Measurements from ENCODE around the gene MCCC2. TPM values are rescaled to one million over a fixed set of nuclear protein-coding genes. Genes with fewer than 3 reads are reported as not detected.
A peak's percentile ranks its signal among the peaks of the same experiment; 100 is the strongest.
"Not testable (repeated sequence)": the region's sequence is repeated elsewhere in the genome, so short reads cannot be mapped to it uniquely, and the experiment has no call there.

The MCCC2 gene
- total RNA-seq, 1 experiment from 2014 or later: 113 TPM

DNA sequence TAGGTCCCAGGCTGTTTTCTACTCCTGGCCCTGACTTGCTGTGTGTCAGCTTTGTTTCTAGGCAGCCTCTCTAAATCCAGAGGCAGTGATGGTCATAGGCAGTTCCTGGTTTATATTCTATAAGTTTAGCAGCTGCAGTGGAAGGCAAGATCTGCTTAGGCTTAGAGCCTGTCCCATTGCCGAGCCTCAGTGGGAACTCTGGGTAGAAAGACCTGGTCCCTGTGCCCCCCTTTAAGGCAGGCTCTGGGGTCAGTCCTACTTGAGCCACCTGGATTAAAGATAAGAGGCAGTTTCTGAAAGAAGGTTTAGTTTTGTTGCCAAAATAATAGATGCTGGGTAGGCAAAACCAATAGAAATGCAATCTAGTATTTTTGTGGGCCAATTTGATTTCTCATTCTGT, 13.6 kb downstream of the MCCC2 start:
- Mint-ChIP-seq H3K4me1 (ENCODE audit: low read depth, unreplicated experiment) (no peaks in the 10 kb centered on the region), H3K27me3 (ENCODE audit: insufficient read depth, unreplicated experiment) (no peaks in the 10 kb centered on the region), H3K9me3 (ENCODE audit: unreplicated experiment) (no peaks in the 10 kb centered on the region), H3K36me3 (ENCODE audit: insufficient read depth, unreplicated experiment) (peaks cover 79% of the 10 kb centered on the region), H3K4me3 (ENCODE audit: unreplicated experiment) (no peak overlapping the region), H3K27ac (ENCODE audit: unreplicated experiment) (no peak overlapping the region)
- ChIA-PET POLR2A (interaction anchor here (1.1 kb wide), 1 partner anchor 13 kb away, joined by 5 read pairs; the partner anchor contains the start of gene MCCC2), CTCF (interaction anchor here (0.5 to 1.7 kb wide), 8 partner anchors 11 to 125 kb away, joined by 3 to 15 read pairs (median 3); partner anchors contain the start of gene MCCC2)
- BruUV-seq (replicated peaks): no TSS peak
- Histone ChIP-seq H3K4me3 (ENCODE audit: low read depth, low read length) (no peak overlapping the region), H3K36me3 (ENCODE audit: control insufficient read depth, insufficient read depth, low read length) (peaks cover 2% of the 10 kb centered on the region; the same call in 1 of the 2 replicates), H3K9me3 (no peaks in the 10 kb centered on the region), H3K27me3 (replicated peaks; ENCODE audit: control insufficient read depth, insufficient read depth, low read length) (no peaks in the 10 kb centered on the region), H3K4me1 (no peaks in the 10 kb centered on the region; the same call in 1 of the 2 replicates)
- DNase-seq: no peak
- TF ChIP-seq, protein P1, sequence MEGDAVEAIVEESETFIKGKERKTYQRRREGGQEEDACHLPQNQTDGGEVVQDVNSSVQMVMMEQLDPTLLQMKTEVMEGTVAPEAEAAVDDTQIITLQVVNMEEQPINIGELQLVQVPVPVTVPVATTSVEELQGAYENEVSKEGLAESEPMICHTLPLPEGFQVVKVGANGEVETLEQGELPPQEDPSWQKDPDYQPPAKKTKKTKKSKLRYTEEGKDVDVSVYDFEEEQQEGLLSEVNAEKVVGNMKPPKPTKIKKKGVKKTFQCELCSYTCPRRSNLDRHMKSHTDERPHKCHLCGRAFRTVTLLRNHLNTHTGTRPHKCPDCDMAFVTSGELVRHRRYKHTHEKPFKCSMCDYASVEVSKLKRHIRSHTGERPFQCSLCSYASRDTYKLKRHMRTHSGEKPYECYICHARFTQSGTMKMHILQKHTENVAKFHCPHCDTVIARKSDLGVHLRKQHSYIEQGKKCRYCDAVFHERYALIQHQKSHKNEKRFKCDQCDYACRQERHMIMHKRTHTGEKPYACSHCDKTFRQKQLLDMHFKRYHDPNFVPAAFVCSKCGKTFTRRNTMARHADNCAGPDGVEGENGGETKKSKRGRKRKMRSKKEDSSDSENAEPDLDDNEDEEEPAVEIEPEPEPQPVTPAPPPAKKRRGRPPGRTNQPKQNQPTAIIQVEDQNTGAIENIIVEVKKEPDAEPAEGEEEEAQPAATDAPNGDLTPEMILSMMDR (IDR thresholded peaks at IDR 0.05; ENCODE audit: insufficient read depth in 1 of 2, low read depth in 1 of 2, low read length in 1 of 2, severe bottlenecking in 1 of 2, unreplicated experiment in 1 of 2): no peak
- intact Hi-C loops (cut with micrococcal nuclease; ENCODE audit: unreplicated experiment): loop anchor here (1.0 kb wide), 2 partner anchors 13 to 27 kb away; partner anchors contain the start of gene MCCC2

DNA sequence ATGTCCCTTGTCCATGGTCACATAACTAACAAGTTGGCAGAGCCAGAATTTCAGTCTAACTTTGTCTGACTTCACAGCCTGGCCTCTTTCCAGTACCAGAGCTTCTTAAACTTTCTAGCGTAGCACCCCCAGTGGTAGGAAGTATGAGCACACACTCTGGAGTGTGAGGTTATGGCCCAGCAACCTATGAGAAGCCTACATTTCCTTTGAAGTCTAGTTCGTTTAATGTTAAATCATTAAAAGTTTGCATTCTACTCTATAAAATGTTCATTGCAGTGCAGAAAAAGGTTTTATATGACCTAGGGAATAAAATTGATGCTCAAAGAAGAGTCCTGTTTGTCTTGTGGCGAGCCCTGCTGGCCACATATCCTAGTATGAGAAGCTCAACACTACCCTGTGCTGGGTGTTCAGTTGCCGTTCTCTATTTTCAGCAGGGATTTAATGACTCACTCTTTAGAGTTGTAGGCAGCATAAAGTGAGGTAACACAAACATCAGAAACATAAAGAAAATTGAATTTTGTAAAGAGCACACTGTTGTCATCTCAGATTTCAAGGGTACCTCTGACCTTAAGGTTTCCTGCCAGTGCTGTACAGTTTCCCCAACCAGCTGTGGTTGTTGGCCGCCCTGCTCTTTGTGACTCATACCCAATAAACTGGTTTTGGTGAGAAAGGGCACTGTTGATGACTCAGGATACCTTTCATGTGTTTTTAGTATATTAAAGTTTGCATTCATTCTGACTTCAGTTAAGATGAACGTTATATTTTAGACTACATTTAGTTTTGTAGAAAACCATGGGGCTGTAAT, 14.3 kb downstream of the MCCC2 start:
- intact Hi-C loops (cut with micrococcal nuclease; ENCODE audit: unreplicated experiment): loop anchor here (1.0 kb wide), 2 partner anchors 14 to 28 kb away; partner anchors contain the start of gene MCCC2
- TF ChIP-seq, protein P1 (IDR thresholded peaks at IDR 0.05; ENCODE audit: insufficient read depth in 1 of 2, low read depth in 1 of 2, low read length in 1 of 2, severe bottlenecking in 1 of 2, unreplicated experiment in 1 of 2): peak; percentile 73 to 80
- H3K9me3 ChIP-seq: no peaks in the 10 kb centered on the region
- no peak overlapping the region for H3K4me3 ChIP-seq (ENCODE audit: low read depth, low read length)
- H3K27me3 Mint-ChIP-seq (ENCODE audit: insufficient read depth, unreplicated experiment): no peaks in the 10 kb centered on the region
- ChIA-PET POLR2A (interaction anchor here (1.1 kb wide), 1 partner anchor 14 kb away, joined by 5 read pairs; the partner anchor contains the start of gene MCCC2), CTCF (interaction anchor here (0.5 to 1.7 kb wide), 8 partner anchors 12 to 126 kb away, joined by 3 to 15 read pairs (median 3); partner anchors contain the start of gene MCCC2)
- BruUV-seq (replicated peaks): no TSS peak
- no peaks in the 10 kb centered on the region for H3K27me3 ChIP-seq (replicated peaks; ENCODE audit: control insufficient read depth, insufficient read depth, low read length)
- peaks cover 2% of the 10 kb centered on the region; the same call in 1 of the 2 replicates for H3K36me3 ChIP-seq (ENCODE audit: control insufficient read depth, insufficient read depth, low read length)
- peak; percentile 54 to 62 for DNase-seq
- no peaks in the 10 kb centered on the region for H3K9me3 Mint-ChIP-seq (ENCODE audit: unreplicated experiment)
- no peaks in the 10 kb centered on the region for H3K4me1 Mint-ChIP-seq (ENCODE audit: low read depth, unreplicated experiment)
- H3K27ac Mint-ChIP-seq (ENCODE audit: unreplicated experiment): no peak overlapping the region
- peaks cover 72% of the 10 kb centered on the region for H3K36me3 Mint-ChIP-seq (ENCODE audit: insufficient read depth, unreplicated experiment)
- H3K4me3 Mint-ChIP-seq (ENCODE audit: unreplicated experiment): no peak overlapping the region
- H3K4me1 ChIP-seq: no peaks in the 10 kb centered on the region; the same call in 1 of the 2 replicates

DNA sequence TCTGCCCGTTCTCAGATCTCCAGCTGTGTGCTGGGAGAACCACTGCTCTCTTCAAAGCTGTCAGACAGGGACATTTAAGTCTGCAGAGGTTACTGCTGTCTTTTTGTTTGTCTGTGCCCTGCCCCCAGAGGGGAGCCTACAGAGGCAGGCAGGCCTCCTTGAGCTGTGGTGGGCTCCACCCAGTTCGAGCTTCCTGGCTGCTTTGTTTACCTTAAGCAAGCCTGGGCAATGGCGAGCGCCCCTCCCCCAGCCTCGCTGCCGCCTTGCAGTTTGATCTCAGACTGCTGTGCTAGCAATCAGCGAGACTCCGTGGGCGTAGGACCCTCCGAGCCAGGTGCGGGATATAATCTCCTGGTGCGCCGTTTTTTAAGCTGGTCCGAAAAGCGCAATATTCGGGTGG, 22.8 kb downstream of the MCCC2 start:
- H3K27me3 ChIP-seq (replicated peaks; ENCODE audit: control insufficient read depth, insufficient read depth, low read length); H3K36me3 ChIP-seq (ENCODE audit: control insufficient read depth, insufficient read depth, low read length); H3K4me3 Mint-ChIP-seq (ENCODE audit: unreplicated experiment); H3K4me1 Mint-ChIP-seq (ENCODE audit: low read depth, unreplicated experiment); H3K9me3 ChIP-seq; DNase-seq; H3K27me3 Mint-ChIP-seq (ENCODE audit: insufficient read depth, unreplicated experiment); H3K4me1 ChIP-seq; H3K4me3 ChIP-seq (ENCODE audit: low read depth, low read length); intact Hi-C loops (cut with micrococcal nuclease; ENCODE audit: unreplicated experiment); H3K27ac Mint-ChIP-seq (ENCODE audit: unreplicated experiment); POLR2A ChIA-PET; CTCF ChIA-PET; BruUV-seq (replicated peaks); H3K9me3 Mint-ChIP-seq (ENCODE audit: unreplicated experiment): not testable (repeated sequence)
- H3K36me3 Mint-ChIP-seq (ENCODE audit: insufficient read depth, unreplicated experiment): peaks cover 18% of the 10 kb centered on the region
